A549 (cell line): ENCODE data around the gene MAP3K9. TPM values are rescaled to one million over a fixed set of nuclear protein-coding genes. Genes with fewer than 3 reads are reported as not detected.
"Not testable (repeated sequence)": the region's sequence is repeated elsewhere in the genome, so short reads cannot be mapped to it uniquely, and the experiment has no call there.

Experiments used
- ATAC-seq, 2 experiments: fragments of 200-7000 bp in 1 of 2; fragments of >200 bp in 1 of 2; cut with Nextera tagmentation in 1 of 2; cut with Tn5 transposase in 1 of 2; 3 replicates each; pipeline versions ENCODE4 v1.8.0 to v1.9.1; 2018 to 2020; ENCODE audit warnings: mild to moderate bottlenecking in 1 of 2, moderate library complexity in 1 of 2
- CTCF ChIA-PET: fragments of 300-600 bp; sonication (Branson Sonifier 250); formaldehyde crosslinking; extraction: SDS; loops from one replicate; lab custom pipeline; 2021; ENCODE audit warnings: antibody characterized with exemption, inconsistent platforms; lab: Yijun Ruan, JAX
- POLR2A ChIA-PET: fragments of 350-600 bp; formaldehyde crosslinking; extraction: SDS; loops from one replicate; lab custom pipeline; 2021; ENCODE audit warnings: antibody characterized with exemption, inconsistent platforms; lab: Yijun Ruan, JAX
- DNase-seq, 2 experiments: peaks; one replicate each; pipeline versions ENCODE4 v3.0.0 to v3.0.0-alpha.2; 2011 to 2016; ENCODE audit warnings: low read depth in 1 of 2, low spot score in 1 of 2
- FAIRE-seq: peaks from 2 replicates; lab custom pipeline; 2011; peaks lifted over from hg19 to GRCh38; lab: Jason Lieb, UNC
- H3K27ac ChIP-seq, 2 experiments: fragments of >200 bp; sonication (Bioruptor Twin); formaldehyde crosslinking; 3 replicates each; pipeline ENCODE4 v1.5.1; 2016 to 2017
- H3K4me1 ChIP-seq: fragments of >200 bp; sonication (Bioruptor Twin); formaldehyde crosslinking; 3 replicates; pipeline ENCODE4 v1.6.1; 2016
- H3K4me2 ChIP-seq: fragments of >200 bp; sonication (Bioruptor Twin); formaldehyde crosslinking; 3 replicates; pipeline ENCODE4 v1.6.1; 2016
- H3K4me3 ChIP-seq: fragments of >200 bp; sonication (Bioruptor Twin); formaldehyde crosslinking; 3 replicates; pipeline ENCODE4 v1.5.1; 2016
- H3K9me3 ChIP-seq: fragments of >200 bp; sonication (Bioruptor Twin); formaldehyde crosslinking; 3 replicates; pipeline ENCODE4 v1.6.1; 2016
- ATOH8 ChIP-seq: fragments of 250-450 bp; sonication (Bioruptor Pico); IDR thresholded peaks from 2 replicates; pipeline ENCODE4 v1.5.0; 2020; ENCODE audit warnings: low read depth, mild to moderate bottlenecking, moderate library complexity
- BHLHE40 ChIP-seq: IDR thresholded peaks from 2 replicates; pipeline ENCODE4 v1.6.1; 2012; ENCODE audit warnings: low read depth, low read length, inconsistent platforms
- CHD4 ChIP-seq: fragments of 200-600 bp; sonication (generic); IDR thresholded peaks from 2 replicates; pipeline ENCODE4 v1.6.1; 2016; ENCODE audit warnings: antibody characterized with exemption, mild to moderate bottlenecking, borderline replicate concordance
- ELK1 ChIP-seq: fragments of 150-350 bp; IDR thresholded peaks from 2 replicates; pipeline ENCODE4 v1.6.1; 2014; ENCODE audit warnings: low read depth, mild to moderate bottlenecking, low read length
- FOSB ChIP-seq: fragments of 250-450 bp; sonication (Bioruptor Pico); IDR thresholded peaks from 2 replicates; pipeline ENCODE4 v1.5.0; 2020; ENCODE audit warnings: mild to moderate bottlenecking, moderate library complexity
- FOXS1 ChIP-seq: fragments of 250-450 bp; sonication (Bioruptor Pico); IDR thresholded peaks from 2 replicates; pipeline ENCODE4 v1.5.0; 2020; ENCODE audit warnings: mild to moderate bottlenecking, moderate library complexity
- HOXA7 ChIP-seq: fragments of 250-450 bp; sonication (Bioruptor Pico); IDR thresholded peaks from 2 replicates; pipeline ENCODE4 v1.5.0; 2020; ENCODE audit warnings: mild to moderate bottlenecking, moderate library complexity
- JUN ChIP-seq, 2 experiments: fragments of >200 bp; sonication (Bioruptor Twin); formaldehyde crosslinking; IDR thresholded peaks; 2 replicates in 1 of 2; 3 replicates in 1 of 2; pipeline ENCODE4 v1.6.1; 2016 to 2017
- KDM1A ChIP-seq: fragments of 200-600 bp; sonication (generic); IDR thresholded peaks from 2 replicates; pipeline ENCODE4 v1.6.1; 2016; ENCODE audit warnings: low read depth, mild to moderate bottlenecking
- KDM5A ChIP-seq: fragments of 200-600 bp; sonication (generic); IDR thresholded peaks from 2 replicates; pipeline ENCODE4 v1.6.1; 2016; ENCODE audit warnings: antibody characterized with exemption, mild to moderate bottlenecking
- MAX ChIP-seq: IDR thresholded peaks from 2 replicates; pipeline ENCODE4 v1.6.1; 2012
- NPAS2 ChIP-seq: fragments of 250-450 bp; sonication (Bioruptor Pico); IDR thresholded peaks from 2 replicates; pipeline ENCODE4 v1.8.0; 2022; ENCODE audit warnings: mild to moderate bottlenecking, moderate library complexity, borderline replicate concordance
- PHF8 ChIP-seq: fragments of 200-600 bp; sonication (generic); IDR thresholded peaks from 2 replicates; pipeline ENCODE4 v1.6.1; 2016; ENCODE audit warnings: low read depth, mild to moderate bottlenecking, antibody characterized with exemption, moderate library complexity, borderline replicate concordance
- POLR2A ChIP-seq: IDR thresholded peaks from 2 replicates; pipeline ENCODE4 v1.6.1; 2012; ENCODE audit warnings: mild to moderate bottlenecking, low read length
- POLR2AphosphoS2 ChIP-seq: conservative IDR thresholded peaks from 2 replicates; pipeline ENCODE4 v1.6.1; 2012; ENCODE audit warnings: low read length, improper control_type of control experiment, inconsistent platforms
- RCOR1 ChIP-seq: fragments of 150-350 bp; IDR thresholded peaks from 2 replicates; pipeline ENCODE4 v1.6.1; 2014; ENCODE audit warnings: antibody characterized with exemption, low read length, low read depth
- REST ChIP-seq: fragments of 200-600 bp; sonication (generic); IDR thresholded peaks from 2 replicates; pipeline ENCODE4 v1.6.1; 2016; ENCODE audit warnings: antibody characterized with exemption, mild to moderate bottlenecking, moderate library complexity
- RFX5 ChIP-seq: fragments of 450-650 bp; IDR thresholded peaks from 2 replicates; pipeline ENCODE4 v1.7.1; 2014; ENCODE audit warnings: antibody characterized with exemption, mild to moderate bottlenecking, moderate library complexity
- RNF2 ChIP-seq: fragments of 200-600 bp; sonication (generic); IDR thresholded peaks from 2 replicates; pipeline ENCODE4 v1.6.1; 2016; ENCODE audit warnings: low read depth, mild to moderate bottlenecking, antibody characterized with exemption, moderate library complexity, borderline replicate concordance
- USF2 ChIP-seq: fragments of 450-650 bp; IDR thresholded peaks from 2 replicates; pipeline ENCODE4 v1.6.1; 2014; ENCODE audit warnings: antibody characterized with exemption
- WGBS: methylation state at CpG from one replicate; pipeline ENCODE4 v1.1.6; 2017; ENCODE audit errors: missing lambda C conversion rate; 5-methylcytosine and 5-hydroxymethylcytosine counted together
- polyA plus RNA-seq, 4 experiments: library from polyadenylated mRNA; depleted of rRNA in 3 of 4; stranded (reverse); fragments of >200 nt; fragmentation: RNase III in 1 of 4; extraction: RNeasy Plus Mini Kit Qiagen cat#74134 plus additional on column Dnase treatment in 1 of 4; gene quantifications; 2 replicates in 3 of 4; 3 replicates in 1 of 4; pipeline ENCODE4 v1.2.3, GENCODE V29; 2011 to 2017

The MAP3K9 gene
- polyA plus RNA-seq, 2 of the 4 experiments (the other 2 are of a cell fraction), result 5.3 to 8.5 TPM

GRCh38 chr14:70855486-70855885 is 46.2 kb upstream of the MAP3K9 start:
- TF ChIP-seq BHLHE40 (no peak), ELK1 (no peak), FOXS1 (CRISPR knock-in tag) (no peak), REST (no peak), FOSB (CRISPR knock-in tag) (no peak), POLR2A (no peak), ATOH8 (CRISPR knock-in tag) (no peak), USF2 (no peak), CHD4 (no peak), RFX5 (no peak), NPAS2 (CRISPR knock-in tag) (no peak), RNF2 (no peak), KDM5A (no peak)
- TF ChIP-seq, all 56 proteins: peak for 0
- Histone ChIP-seq H3K4me2 (no peak overlapping the region), H3K9me3 (no peaks in the 10 kb centered on the region), H3K27ac (no peak overlapping the region), H3K4me3 (no peak overlapping the region), H3K4me1 (no peaks in the 10 kb centered on the region)
- ATAC-seq (no peak), FAIRE-seq (no peak), DNase-seq (no peak)
- 68% methylated on average over 5 of the region's 5 CpGs for WGBS
- CTCF ChIA-PET, result interaction anchor here (0.7 to 1.7 kb wide), 3 partner anchors 38 to 138 kb away, joined by 3 to 5 read pairs (median 3); no protein-coding TSS in a partner anchor
- POLR2A ChIA-PET, result no interaction called here

GRCh38 chr14:70853658-70854057 is 44.3 kb upstream of the MAP3K9 start:
- H3K4me1 ChIP-seq, H3K9me3 ChIP-seq, FAIRE-seq, H3K4me3 ChIP-seq, H3K4me2 ChIP-seq, H3K27ac ChIP-seq, ATAC-seq, DNase-seq, POLR2A ChIA-PET: not testable (repeated sequence)
- 48% methylated on average over 3 of the region's 3 CpGs for WGBS
- CTCF ChIA-PET, result interaction anchor here (0.6 kb wide), 1 partner anchor 72 kb away, joined by 3 read pairs; no protein-coding TSS in a partner anchor

- Histone ChIP-seq H3K4me3 (no peak overlapping the region), H3K4me1 (0 out of 3 replicates have a peak, but pooled peaks cover 3% of the 10 kb centered on the region), H3K9me3 (no peaks in the 10 kb centered on the region), H3K4me2 (no peak overlapping the region), H3K27ac (no peak overlapping the region)
- FAIRE-seq, result no peak
- CTCF ChIA-PET, result interaction anchor here (1.0 to 1.3 kb wide), 2 partner anchors 12 to 30 kb away, joined by 4 to 5 read pairs; no protein-coding TSS in a partner anchor
- no peak for DNase-seq
- POLR2A ChIA-PET, result interaction anchor here (0.7 kb wide), 1 partner anchor 214 kb away, joined by 4 read pairs; no protein-coding TSS in a partner anchor
- no peak for ATAC-seq
- 46% methylated on average over 3 of the region's 3 CpGs for WGBS
- TF ChIP-seq POLR2AphosphoS2 (no peak), REST (no peak), KDM1A (no peak), MAX (no peak), RCOR1 (no peak), JUN (IDR thresholded peaks at IDR 0.05) (no peak), POLR2A (no peak), HOXA7 (CRISPR knock-in tag) (no peak), PHF8 (no peak)
These were observed 38.2 kb upstream of the MAP3K9 start for GRCh38 chr14:70847406-70848090.
